Endothelial cell of umbilical vein (primary cell): Measurements from ENCODE around the gene PPIP5K1.

Source experiments
- EZH2 ChIP-seq: IDR thresholded peaks from 2 replicates; pipeline ENCODE4 v1.6.1; 2012; ENCODE audit warnings: borderline replicate concordance, low read depth, mild to moderate bottlenecking, moderate library complexity, low read length, inconsistent platforms; ENCODE audit not compliant: severe bottlenecking
- FOS ChIP-seq: IDR thresholded peaks from 2 replicates; pipeline ENCODE4 v1.6.1; 2011; ENCODE audit warnings: mild to moderate bottlenecking, low read length, moderate library complexity, borderline replicate concordance; ENCODE audit not compliant: insufficient read depth
- JUN ChIP-seq: IDR thresholded peaks from 2 replicates; pipeline ENCODE4 v1.6.1; 2011; ENCODE audit warnings: borderline replicate concordance, low read depth; ENCODE audit not compliant: insufficient read length, insufficient read depth
- MYC ChIP-seq: IDR thresholded peaks from one replicate; pipeline ENCODE4 v1.6.1; 2011; ENCODE audit warnings: mild to moderate bottlenecking, low read depth, low read length
- POLR2A ChIP-seq: IDR thresholded peaks from 2 replicates; pipeline ENCODE4 v1.6.1; 2012; ENCODE audit warnings: low read depth, mild to moderate bottlenecking, control low read depth, low read length
- POLR2AphosphoS5 ChIP-seq: IDR thresholded peaks from 2 replicates; pipeline ENCODE4 v1.6.1; 2012; ENCODE audit warnings: low read depth, mild to moderate bottlenecking, control low read depth, low read length, moderate library complexity; ENCODE audit not compliant: insufficient read depth
- TF ChIP-seq, protein P1 (sequence below), 2 donors: IDR thresholded peaks; 1 replicate in 1 of 2; 2 replicates in 1 of 2; pipeline ENCODE4 v1.5.1; 2011; ENCODE audit warnings: low read length in 2 of 2, mild to moderate bottlenecking in 2 of 2, moderate library complexity in 2 of 2, control low read depth in 1 of 2, inconsistent platforms in 1 of 2, low read depth in 1 of 2; ENCODE audit not compliant: insufficient read depth in 1 of 2; ENCODE audit errors: extremely low read depth in 1 of 2
- TF ChIP-seq, protein P2 (sequence below): IDR thresholded peaks from 2 replicates; pipeline ENCODE4 v1.6.1; 2011; ENCODE audit not compliant: insufficient read depth, insufficient read length

DNA sequence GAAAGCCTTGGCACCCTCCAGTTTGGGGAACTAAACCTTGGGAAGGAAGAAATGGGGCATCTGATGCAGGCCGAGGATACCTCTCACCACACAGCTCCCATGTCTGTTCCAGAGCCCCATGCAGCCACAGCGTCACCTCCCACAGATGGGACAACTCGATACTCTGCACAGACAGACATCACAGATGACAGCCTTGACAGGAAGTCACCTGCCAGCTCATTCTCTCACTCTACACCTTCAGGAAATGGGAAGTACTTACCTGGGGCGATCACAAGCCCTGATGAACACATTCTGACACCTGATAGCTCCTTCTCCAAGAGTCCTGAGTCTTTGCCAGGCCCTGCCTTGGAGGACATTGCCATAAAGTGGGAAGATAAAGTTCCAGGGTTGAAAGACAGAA, 64.9 kb downstream of the PPIP5K1 start:
- TF ChIP-seq POLR2A (no peak), EZH2 (no peak), POLR2AphosphoS5 (no peak), JUN (no peak), MYC (no peak), FOS (no peak)
- TF ChIP-seq, protein P1, sequence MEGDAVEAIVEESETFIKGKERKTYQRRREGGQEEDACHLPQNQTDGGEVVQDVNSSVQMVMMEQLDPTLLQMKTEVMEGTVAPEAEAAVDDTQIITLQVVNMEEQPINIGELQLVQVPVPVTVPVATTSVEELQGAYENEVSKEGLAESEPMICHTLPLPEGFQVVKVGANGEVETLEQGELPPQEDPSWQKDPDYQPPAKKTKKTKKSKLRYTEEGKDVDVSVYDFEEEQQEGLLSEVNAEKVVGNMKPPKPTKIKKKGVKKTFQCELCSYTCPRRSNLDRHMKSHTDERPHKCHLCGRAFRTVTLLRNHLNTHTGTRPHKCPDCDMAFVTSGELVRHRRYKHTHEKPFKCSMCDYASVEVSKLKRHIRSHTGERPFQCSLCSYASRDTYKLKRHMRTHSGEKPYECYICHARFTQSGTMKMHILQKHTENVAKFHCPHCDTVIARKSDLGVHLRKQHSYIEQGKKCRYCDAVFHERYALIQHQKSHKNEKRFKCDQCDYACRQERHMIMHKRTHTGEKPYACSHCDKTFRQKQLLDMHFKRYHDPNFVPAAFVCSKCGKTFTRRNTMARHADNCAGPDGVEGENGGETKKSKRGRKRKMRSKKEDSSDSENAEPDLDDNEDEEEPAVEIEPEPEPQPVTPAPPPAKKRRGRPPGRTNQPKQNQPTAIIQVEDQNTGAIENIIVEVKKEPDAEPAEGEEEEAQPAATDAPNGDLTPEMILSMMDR (IDR thresholded peaks at IDR 0.05; ENCODE audit: extremely low read depth in 1 of 2, insufficient read depth in 1 of 2, low read depth in 1 of 2, low read length in 2 of 2), result no peak
- TF ChIP-seq, protein P2, sequence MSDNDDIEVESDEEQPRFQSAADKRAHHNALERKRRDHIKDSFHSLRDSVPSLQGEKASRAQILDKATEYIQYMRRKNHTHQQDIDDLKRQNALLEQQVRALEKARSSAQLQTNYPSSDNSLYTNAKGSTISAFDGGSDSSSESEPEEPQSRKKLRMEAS, result no peak
